ENCODE measurements around the gene MCRIP2. TPM values are rescaled to one million over a fixed set of nuclear protein-coding genes. Genes with fewer than 3 reads are reported as not detected.

Gene MCRIP2
- total RNA-seq, 1 experiment from 2014 or later, result 69.6 TPM

DNA sequence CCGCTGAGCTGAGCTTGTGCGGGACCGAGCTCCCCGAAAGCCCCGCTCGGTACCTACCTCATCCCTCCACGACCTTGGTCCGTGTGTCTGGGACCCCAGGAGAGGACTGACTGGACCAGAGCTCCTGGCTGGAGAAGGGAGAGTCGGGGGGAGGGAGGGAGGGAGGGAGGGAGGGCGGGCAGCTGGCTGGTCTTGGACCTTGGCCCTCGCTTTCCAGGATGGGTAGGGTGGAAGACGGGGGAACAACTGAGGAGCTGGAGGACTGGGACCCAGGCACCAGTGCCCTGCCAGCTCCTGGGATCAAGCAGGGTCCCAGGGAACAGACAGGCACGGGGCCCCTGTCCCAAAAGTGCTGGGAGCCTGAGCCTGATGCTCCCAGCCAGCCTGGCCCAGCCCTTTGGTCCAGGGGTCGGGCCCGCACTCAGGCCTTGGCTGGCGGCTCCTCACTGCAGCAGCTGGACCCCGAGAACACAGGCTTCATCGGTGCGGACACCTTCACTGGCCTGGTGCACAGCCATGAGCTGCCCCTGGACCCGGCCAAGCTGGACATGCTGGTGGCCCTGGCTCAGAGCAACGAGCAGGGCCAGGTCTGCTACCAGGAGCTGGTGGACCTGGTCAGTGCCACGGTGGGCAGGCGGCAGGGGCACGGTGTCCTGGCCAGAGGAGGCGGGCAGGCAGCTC lies 34.4 kb downstream of the MCRIP2 start:
- POLR2A ChIA-PET (ENCODE audit: unreplicated experiment), result interaction anchor here (0.6 kb wide), 1 partner anchor 270 kb away, joined by 5 read pairs; no protein-coding TSS in a partner anchor
- Histone ChIP-seq H3K36me3 (ENCODE audit: low read depth) (no peaks in the 10 kb centered on the region), H3K27ac (no peak overlapping the region), H3K4me2 (no peak overlapping the region), H3F3A (ENCODE audit: insufficient read depth, low read depth) (peaks cover 15% of the 10 kb centered on the region; the same call in 1 of the 2 replicates), H4K20me1 (ENCODE audit: insufficient read depth) (peaks cover 4% of the 10 kb centered on the region), H2AFZ (no peak overlapping the region), H3K9me2 (ENCODE audit: insufficient read depth) (no peaks in the 10 kb centered on the region), H3K4me3 (no peak overlapping the region), H3K4me1 (replicated peaks; ENCODE audit: insufficient read depth) (peaks cover 2% of the 10 kb centered on the region; the same call in 1 of the 2 replicates), H3K27me3 (ENCODE audit: insufficient read depth, low read depth) (no peaks in the 10 kb centered on the region), H3K79me2 (ENCODE audit: low read depth) (peaks cover 5% of the 10 kb centered on the region), H3K9me3 (ENCODE audit: insufficient read depth, low read depth) (no peaks in the 10 kb centered on the region)
- TF ChIP-seq, protein P1, sequence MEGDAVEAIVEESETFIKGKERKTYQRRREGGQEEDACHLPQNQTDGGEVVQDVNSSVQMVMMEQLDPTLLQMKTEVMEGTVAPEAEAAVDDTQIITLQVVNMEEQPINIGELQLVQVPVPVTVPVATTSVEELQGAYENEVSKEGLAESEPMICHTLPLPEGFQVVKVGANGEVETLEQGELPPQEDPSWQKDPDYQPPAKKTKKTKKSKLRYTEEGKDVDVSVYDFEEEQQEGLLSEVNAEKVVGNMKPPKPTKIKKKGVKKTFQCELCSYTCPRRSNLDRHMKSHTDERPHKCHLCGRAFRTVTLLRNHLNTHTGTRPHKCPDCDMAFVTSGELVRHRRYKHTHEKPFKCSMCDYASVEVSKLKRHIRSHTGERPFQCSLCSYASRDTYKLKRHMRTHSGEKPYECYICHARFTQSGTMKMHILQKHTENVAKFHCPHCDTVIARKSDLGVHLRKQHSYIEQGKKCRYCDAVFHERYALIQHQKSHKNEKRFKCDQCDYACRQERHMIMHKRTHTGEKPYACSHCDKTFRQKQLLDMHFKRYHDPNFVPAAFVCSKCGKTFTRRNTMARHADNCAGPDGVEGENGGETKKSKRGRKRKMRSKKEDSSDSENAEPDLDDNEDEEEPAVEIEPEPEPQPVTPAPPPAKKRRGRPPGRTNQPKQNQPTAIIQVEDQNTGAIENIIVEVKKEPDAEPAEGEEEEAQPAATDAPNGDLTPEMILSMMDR (conservative IDR thresholded peaks at IDR 0.05), result no peak
- no peak for TF ChIP-seq EZH2 (IDR thresholded peaks at IDR 0.05; ENCODE audit: low read depth)
- DNase-seq, result no peak
- no TSS peak for BruUV-seq (replicated peaks)
- intact Hi-C loops (cut with micrococcal nuclease; ENCODE audit: unreplicated experiment), result no loop called here
- CTCF ChIA-PET, result interaction anchor here (0.7 to 1.1 kb wide), 2 partner anchors 15 to 678 kb away, joined by 3 to 4 read pairs; no protein-coding TSS in a partner anchor

DNA sequence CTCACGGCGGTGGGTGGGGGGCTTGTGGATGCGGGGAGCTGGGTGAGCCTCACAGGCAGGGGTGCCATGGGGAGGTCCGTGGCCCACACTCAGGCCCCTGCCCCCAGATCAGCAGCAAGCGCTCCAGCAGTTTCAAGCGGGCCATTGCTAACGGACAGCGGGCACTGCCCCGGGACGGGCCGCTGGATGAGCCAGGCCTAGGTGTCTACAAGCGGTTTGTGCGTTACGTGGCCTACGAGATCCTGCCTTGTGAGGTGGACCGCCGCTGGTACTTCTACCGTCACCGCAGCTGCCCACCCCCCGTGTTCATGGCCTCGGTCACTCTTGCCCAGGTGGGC lies 34.9 kb downstream of the MCRIP2 start:
- Histone ChIP-seq H2AFZ (no peak overlapping the region), H3K79me2 (ENCODE audit: low read depth) (peaks cover 10% of the 10 kb centered on the region), H3K27me3 (ENCODE audit: insufficient read depth, low read depth) (no peaks in the 10 kb centered on the region), H3K27ac (no peak overlapping the region), H3K36me3 (ENCODE audit: low read depth) (no peaks in the 10 kb centered on the region), H4K20me1 (ENCODE audit: insufficient read depth) (peaks cover 9% of the 10 kb centered on the region), H3K4me3 (no peak overlapping the region), H3K4me1 (replicated peaks; ENCODE audit: insufficient read depth) (peaks cover 7% of the 10 kb centered on the region), H3K9me3 (ENCODE audit: insufficient read depth, low read depth) (no peaks in the 10 kb centered on the region), H3K4me2 (no peak overlapping the region), H3K9me2 (ENCODE audit: insufficient read depth) (no peaks in the 10 kb centered on the region), H3F3A (ENCODE audit: insufficient read depth, low read depth) (peaks cover 17% of the 10 kb centered on the region; the same call in 1 of the 2 replicates)
- no peak for TF ChIP-seq EZH2 (IDR thresholded peaks at IDR 0.05; ENCODE audit: low read depth)
- TF ChIP-seq, protein P1 (conservative IDR thresholded peaks at IDR 0.05), result no peak
- BruUV-seq (replicated peaks), result no TSS peak
- ChIA-PET POLR2A (ENCODE audit: unreplicated experiment) (interaction anchor here (0.6 kb wide), 1 partner anchor 271 kb away, joined by 5 read pairs; no protein-coding TSS in a partner anchor), CTCF (interaction anchor here (0.6 to 1.1 kb wide), 3 partner anchors 16 to 678 kb away, joined by 3 to 7 read pairs (median 4); no protein-coding TSS in a partner anchor)
- DNase-seq, result no peak
- intact Hi-C loops (cut with micrococcal nuclease; ENCODE audit: unreplicated experiment), result no loop called here

DNA sequence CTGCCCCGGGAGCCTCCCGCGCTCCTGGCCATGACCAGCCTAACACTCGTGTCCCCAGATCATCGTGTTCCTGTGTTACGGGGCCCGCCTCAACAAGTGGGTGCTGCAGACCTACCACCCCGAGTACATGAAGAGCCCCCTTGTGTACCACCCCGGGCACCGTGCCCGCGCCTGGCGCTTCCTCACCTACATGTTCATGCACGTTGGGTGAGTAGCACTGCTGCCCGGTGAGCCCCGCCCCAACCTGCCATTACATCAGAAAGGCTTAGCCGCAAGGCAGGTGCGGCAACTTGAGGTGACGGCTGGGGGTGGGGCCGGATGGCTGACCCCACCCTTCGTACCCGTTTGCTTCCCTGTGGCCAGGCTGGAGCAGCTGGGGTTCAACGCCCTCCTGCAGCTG lies 35.3 kb downstream of the MCRIP2 start:
- H3K79me2 ChIP-seq (ENCODE audit: low read depth), result peaks cover 14% of the 10 kb centered on the region
- TF ChIP-seq, protein P1 (conservative IDR thresholded peaks at IDR 0.05), result no peak
- TF ChIP-seq EZH2 (IDR thresholded peaks at IDR 0.05; ENCODE audit: low read depth), result no peak
- H3K9me3 ChIP-seq (ENCODE audit: insufficient read depth, low read depth), result no peaks in the 10 kb centered on the region
- POLR2A ChIA-PET (ENCODE audit: unreplicated experiment), result no interaction called here
- CTCF ChIA-PET, result interaction anchor here (0.6 kb wide), 1 partner anchor 27 kb away, joined by 7 read pairs; no protein-coding TSS in a partner anchor
- no TSS peak for BruUV-seq (replicated peaks)
- H3K4me1 ChIP-seq (replicated peaks; ENCODE audit: insufficient read depth), result peaks cover 11% of the 10 kb centered on the region
- DNase-seq, result peak; percentile 60 to 91
- H2AFZ ChIP-seq, result no peak overlapping the region
- no peaks in the 10 kb centered on the region for H3K27me3 ChIP-seq (ENCODE audit: insufficient read depth, low read depth)
- intact Hi-C loops (cut with micrococcal nuclease; ENCODE audit: unreplicated experiment), result loop anchor here (1.0 kb wide), 1 partner anchor 8 kb away; no protein-coding TSS in a partner anchor
- no peak overlapping the region for H3K4me2 ChIP-seq
- H3F3A ChIP-seq (ENCODE audit: insufficient read depth, low read depth), result peaks cover 21% of the 10 kb centered on the region; the same call in 1 of the 2 replicates
- no peaks in the 10 kb centered on the region for H3K9me2 ChIP-seq (ENCODE audit: insufficient read depth)
- no peak overlapping the region for H3K27ac ChIP-seq
- no peak overlapping the region for H3K4me3 ChIP-seq
- no peaks in the 10 kb centered on the region; the same call in 1 of the 2 replicates for H3K36me3 ChIP-seq (ENCODE audit: low read depth)
- peaks cover 13% of the 10 kb centered on the region for H4K20me1 ChIP-seq (ENCODE audit: insufficient read depth)
